ENCODE results near the gene EIF3K. TPM values are rescaled to one million over a fixed set of nuclear protein-coding genes. Genes with fewer than 3 reads are reported as not detected.

Gene EIF3K
- polyA plus RNA-seq, 2 of the 4 experiments (the other 2 are of a cell fraction): 419 to 937 TPM

- peak; percentile 77 for FAIRE-seq
- TF ChIP-seq FOXS1 (CRISPR knock-in tag; IDR thresholded peaks at IDR 0.05) (no peak), CHD4 (IDR thresholded peaks at IDR 0.05; ENCODE audit: borderline replicate concordance) (no peak), CEBPB (IDR thresholded peaks at IDR 0.05) (peak in 1 of 2 experiments; percentile 56; a peak in 2 of 4 replicates), NPAS2 (CRISPR knock-in tag; IDR thresholded peaks at IDR 0.05; ENCODE audit: borderline replicate concordance) (no peak), CHD2 (IDR thresholded peaks at IDR 0.05; ENCODE audit: low read length, partially characterized antibody) (no peak), MYC (IDR thresholded peaks at IDR 0.05; ENCODE audit: borderline replicate concordance, low read length) (0 out of 2 replicates have a peak, but pooled peaks have one; percentile 47), HEYL (CRISPR knock-in tag; IDR thresholded peaks at IDR 0.05) (no peak), SMC3 (IDR thresholded peaks at IDR 0.05) (no peak), HDAC2 (IDR thresholded peaks at IDR 0.05) (no peak), BCL3 (IDR thresholded peaks at IDR 0.05) (no peak; the same call in 2 of the 3 replicates), ZNF302 (CRISPR knock-in tag; IDR thresholded peaks at IDR 0.05) (no peak), ELK1 (IDR thresholded peaks at IDR 0.05; ENCODE audit: low read depth, low read length) (no peak), FOSL2 (IDR thresholded peaks at IDR 0.05) (no peak), FOSL2 (CRISPR knock-in tag; IDR thresholded peaks at IDR 0.05) (peak; percentile 23), RARB (CRISPR knock-in tag; IDR thresholded peaks at IDR 0.05) (no peak), RAD21 (conservative IDR thresholded peaks at IDR 0.05 in 1 of 2, IDR thresholded peaks at IDR 0.05 in 1 of 2) (peak in 1 of 2 experiments; percentile 6; a peak in 2 of 5 replicates), JUN (IDR thresholded peaks at IDR 0.05) (peak in 1 of 2 experiments; percentile 38; a peak in 3 of 5 replicates), EHF (CRISPR knock-in tag; IDR thresholded peaks at IDR 0.05) (no peak), NR3C1 (IDR thresholded peaks at IDR 0.05) (no peak), CBX8 (IDR thresholded peaks at IDR 0.05) (no peak), PBX3 (IDR thresholded peaks at IDR 0.05) (peak; percentile 67), MAX (IDR thresholded peaks at IDR 0.05) (peak; percentile 61; the same call in 1 of the 2 replicates), NFE2L2 (conservative IDR thresholded peaks at IDR 0.05; ENCODE audit: low read length) (no peak), POLR2A (IDR thresholded peaks at IDR 0.05; ENCODE audit: low read length) (no peak; the same call in 1 of the 2 replicates)
- peak overlapping the region; percentile 85 for H3K4me3 ChIP-seq
- H3K27ac ChIP-seq: peak overlapping the region; percentile 87 to 91
- peaks cover 55% of the 10 kb centered on the region for H3K4me1 ChIP-seq
- ChIA-PET CTCF (interaction anchor here (0.7 to 10.0 kb wide), 20 partner anchors 9 to 281 kb away, joined by 3 to 157 read pairs (median 4); partner anchors contain the start of genes FAM98C, MRPS12 and SARS2), POLR2A (interaction anchor here (1.0 to 4.1 kb wide), 11 partner anchors 9 to 200 kb away, joined by 3 to 61 read pairs (median 8); partner anchors contain the start of gene EIF3K)
- peak; percentile 81 to 89 for DNase-seq (ENCODE audit: low read depth in 1 of 2, low spot score in 1 of 2)
- ATAC-seq: peak; percentile 36 to 61
- H3K4me2 ChIP-seq: peak overlapping the region; percentile 83
- no peaks in the 10 kb centered on the region for H3K9me3 ChIP-seq
- 2% methylated on average over 15 of the region's 15 CpGs for WGBS (ENCODE audit: missing lambda C conversion rate)
Observed at GRCh38 chr19:38649305-38650171, 30.6 kb downstream of the EIF3K start.
